HG02970 (cell line): Measurements from ENCODE around the gene MTR.
"Not testable (repeated sequence)": the region's sequence is repeated elsewhere in the genome, so short reads cannot be mapped to it uniquely, and the experiment has no call there.

Experiments
- ATAC-seq: cut with Tn5 transposase; IDR thresholded peaks from one replicate; pipeline ENCODE4 v1.9.1; 2021; ENCODE audit warnings: mild to moderate bottlenecking, moderate library complexity, moderate number of reproducible peaks; ENCODE audit not compliant: unreplicated experiment, low FRiP score

MTR gene

DNA sequence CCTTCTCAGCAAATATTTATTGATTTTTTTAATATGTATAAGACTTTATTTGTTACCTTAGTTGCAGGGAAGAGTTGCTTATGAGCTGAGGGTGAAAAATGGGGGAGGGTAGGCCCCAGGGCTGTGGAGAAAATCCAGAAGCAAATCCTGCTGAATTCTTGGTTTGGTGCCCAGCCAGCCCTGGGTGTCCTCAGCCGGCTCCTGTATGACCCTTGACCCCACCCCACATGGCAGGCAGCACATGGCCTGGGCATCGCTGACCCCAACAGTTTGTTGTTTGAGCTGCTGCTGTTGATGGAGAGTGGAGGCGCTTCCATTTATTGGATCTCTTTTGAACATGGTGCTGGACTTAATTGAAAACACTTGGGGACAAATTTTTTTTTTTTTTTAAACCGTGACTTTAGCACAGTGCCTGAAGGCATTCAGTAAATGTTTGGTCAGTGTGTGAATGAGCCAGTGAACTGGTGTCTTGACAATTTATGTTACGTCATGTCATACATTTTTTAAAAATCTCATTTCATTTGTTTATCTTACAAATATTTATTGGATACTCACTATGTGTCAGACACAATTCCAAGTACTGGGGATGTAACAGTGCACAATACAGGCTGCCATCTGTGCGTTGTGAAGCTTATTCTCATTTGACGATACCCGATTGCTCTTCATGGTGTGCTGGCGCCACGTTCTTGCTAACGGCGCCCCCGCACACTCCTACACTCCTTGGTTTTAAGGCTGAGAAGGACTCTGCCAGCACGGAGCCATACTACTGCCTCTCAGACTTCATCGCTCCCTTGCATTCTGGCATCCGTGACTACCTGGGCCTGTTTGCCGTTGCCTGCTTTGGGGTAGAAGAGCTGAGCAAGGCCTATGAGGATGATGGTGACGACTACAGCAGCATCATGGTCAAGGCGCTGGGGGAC, 98.8 kb downstream of the MTR start:
- no peak for ATAC-seq

DNA sequence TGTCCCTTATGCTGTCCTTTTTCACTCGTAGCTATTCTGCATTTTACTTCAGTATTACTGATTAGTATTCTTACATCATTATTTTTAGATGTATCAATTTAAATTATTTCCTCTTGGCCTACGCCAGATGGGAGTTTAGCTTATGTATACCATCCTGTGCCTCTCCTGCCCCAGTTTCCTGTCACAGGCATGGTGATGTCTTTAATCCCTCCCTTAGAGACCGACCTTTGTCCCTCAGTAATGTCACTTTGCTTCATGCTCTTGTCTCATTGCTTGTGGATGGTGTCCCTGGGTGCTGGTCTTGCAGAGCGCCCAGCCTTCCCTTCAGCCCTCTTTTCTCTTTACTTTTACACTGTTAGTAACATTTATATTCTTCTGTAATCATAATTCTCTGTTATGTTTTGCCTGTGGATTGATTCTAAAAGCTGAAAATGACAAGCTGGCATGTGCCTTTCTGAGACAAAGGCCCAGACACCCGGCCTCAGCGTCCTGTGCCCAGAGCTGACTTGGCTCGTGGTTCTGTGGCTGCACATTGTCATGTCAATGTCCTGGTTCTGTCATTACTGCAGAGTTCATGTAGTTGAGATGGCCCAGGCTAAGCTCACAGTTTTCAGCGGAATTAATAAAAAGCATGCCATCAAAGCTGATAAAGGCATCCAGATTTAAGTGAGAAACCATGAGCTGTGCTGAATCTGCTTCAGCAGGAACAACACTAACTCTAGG, 100.7 kb downstream of the MTR start:
- ATAC-seq, result no peak

DNA sequence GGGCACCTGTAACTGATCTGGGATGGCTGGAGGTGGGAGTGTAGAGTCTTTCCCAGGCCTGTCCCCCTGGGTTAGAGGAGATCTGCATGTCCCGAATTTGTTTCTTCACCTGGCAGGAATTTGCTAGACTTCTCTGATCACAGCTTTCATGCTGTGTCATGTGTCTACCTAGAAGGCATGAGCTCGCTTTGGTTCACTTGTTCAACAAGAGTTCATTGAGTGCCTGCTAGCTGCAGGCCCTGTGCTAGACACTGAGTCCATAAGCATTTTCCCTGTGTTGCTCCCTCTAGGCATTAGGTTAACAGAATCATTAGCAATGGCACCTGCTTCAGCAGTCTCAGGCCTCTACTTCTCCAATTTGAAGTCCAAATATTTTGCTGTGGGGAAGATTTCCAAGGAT, 101.6 kb downstream of the MTR start:
- ATAC-seq, result no peak

GRCh38 chr1:236904892-236905741, 110.0 kb downstream of the MTR start:
- ATAC-seq, result no peak

GRCh38 chr1:236907205-236907604, 112.1 kb downstream of the MTR start:
- no peak for ATAC-seq

- ATAC-seq, result no peak
These were observed 113.6 kb downstream of the MTR start for GRCh38 chr1:236908669-236909068.

- not testable (repeated sequence) for ATAC-seq
These were observed 116.0 kb downstream of the MTR start for GRCh38 chr1:236911047-236911446.

DNA sequence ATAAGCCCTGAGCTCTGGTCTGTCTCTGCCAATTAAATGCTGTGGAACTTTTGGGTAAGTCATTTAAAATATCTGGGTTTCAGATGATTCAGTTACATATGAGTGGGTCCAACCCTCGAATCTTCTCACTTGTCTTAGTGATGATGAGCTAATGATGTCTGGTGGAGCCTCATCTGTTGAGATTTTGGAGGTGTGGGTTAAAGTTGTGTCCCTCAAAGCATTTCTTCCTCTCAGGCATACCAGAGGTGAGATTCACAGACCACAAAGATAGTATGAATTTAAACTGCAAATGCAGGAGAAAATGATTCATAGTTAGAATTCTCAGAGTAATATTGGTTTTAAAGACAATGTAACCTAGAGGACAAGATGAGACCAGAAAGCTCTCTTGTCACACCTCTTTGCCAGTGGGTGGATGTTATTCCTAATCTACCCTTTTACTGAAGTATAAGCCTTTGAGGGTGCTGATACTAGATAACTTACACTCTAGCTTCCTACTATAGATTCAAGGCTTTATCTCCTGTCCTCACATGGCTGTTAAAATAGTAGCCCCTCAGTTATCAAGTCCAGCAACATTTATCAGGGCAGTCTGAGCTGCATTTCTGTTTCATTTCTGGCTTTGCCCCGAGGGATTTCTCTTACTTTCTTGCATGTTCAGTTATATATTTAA, 118.4 kb downstream of the MTR start:
- ATAC-seq, result no peak

DNA sequence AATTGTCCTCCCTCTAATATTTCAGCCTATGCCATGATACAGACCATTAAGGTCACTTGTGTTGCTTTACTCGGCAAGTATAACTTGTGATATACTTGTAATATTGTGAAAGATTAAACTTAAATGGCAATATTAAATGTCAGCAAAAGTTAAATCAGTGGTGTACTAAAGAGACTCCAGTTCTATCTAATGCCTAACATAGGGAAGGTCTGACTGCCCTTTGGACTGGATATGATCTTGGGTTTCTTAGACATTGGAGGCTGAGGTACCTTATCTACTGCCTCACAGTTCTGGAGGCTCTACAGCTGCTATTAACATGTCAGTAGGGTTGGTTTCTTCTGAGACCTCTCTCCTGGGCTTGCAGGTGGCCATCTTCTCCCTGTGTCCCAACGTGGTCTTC, 119.3 kb downstream of the MTR start:
- ATAC-seq, result no peak

GRCh38 chr1:236916131-236916800, 121.2 kb downstream of the MTR start:
- ATAC-seq, result no peak

DNA sequence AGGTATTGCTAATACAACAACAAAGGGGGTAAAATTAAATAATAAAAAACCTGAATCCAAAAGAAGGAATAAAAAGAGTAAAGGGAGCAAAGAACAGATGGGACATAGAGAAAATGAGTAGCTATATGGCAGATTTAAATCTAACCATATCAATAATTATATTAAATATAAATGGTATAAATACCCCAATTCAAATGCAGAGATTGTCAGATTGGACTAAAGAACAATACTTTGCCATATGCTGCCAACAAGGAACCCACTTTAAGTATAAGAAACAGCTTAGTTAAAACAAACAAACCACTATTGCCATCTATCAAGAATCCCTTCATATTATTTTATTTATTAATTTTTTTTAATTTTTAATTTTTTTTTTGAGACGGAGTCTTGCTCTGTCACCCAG, 122.4 kb downstream of the MTR start:
- ATAC-seq, result no peak

DNA sequence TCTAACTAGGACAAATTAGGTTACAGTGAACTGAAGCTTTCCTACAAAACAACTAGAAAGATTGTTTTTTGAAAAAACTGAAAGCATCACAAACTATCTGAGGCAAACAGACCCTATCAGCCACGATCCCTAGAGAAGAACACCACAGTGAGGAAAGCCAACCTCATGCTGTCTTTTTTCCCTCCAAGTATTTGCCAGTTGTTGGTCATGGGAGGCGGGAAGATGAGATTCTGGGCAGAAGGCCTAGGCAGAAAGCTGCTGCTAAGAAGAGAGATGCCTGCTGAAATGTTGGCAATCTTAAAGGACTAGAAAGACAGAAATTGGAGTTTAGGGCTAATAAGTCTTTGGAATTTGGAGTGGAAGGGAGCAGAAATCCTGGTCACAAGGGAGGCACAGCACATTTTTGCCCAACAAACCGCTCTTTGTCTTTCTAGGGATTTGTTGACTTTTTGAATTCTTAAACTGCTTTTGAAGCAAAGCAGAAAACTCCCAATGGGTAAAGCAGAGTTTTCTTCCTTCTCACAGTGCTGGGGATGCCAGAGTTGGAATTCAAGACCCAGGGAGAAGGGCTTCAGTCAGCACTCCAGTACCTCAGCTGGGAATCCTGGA, 125.3 kb downstream of the MTR start:
- no peak for ATAC-seq

DNA sequence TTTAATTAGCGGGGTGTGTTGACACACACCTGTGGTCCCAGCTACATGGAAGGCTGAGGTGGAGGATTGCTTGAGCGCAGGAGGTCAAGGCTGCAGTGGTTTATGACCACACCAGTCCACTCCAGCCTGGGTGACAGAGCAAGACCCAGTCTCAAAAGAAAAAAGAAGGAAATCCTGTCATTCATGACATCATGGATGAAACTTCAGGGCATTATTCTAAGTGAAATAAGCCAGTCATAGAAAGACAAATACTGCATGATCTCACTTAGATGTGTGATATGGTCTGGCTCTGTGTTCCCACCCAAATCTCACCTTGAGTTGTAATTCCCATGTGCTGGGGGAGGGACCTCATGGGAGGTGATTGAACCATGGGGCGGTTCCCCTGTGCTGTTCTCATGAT, 126.5 kb downstream of the MTR start:
- ATAC-seq, result no peak

- ATAC-seq, result no peak
These were observed 127.1 kb downstream of the MTR start for GRCh38 chr1:236922190-236922589.

- ATAC-seq, result no peak
These were observed 130.3 kb downstream of the MTR start for GRCh38 chr1:236925386-236925785.

GRCh38 chr1:236930503-236930902, 135.4 kb downstream of the MTR start:
- ATAC-seq, result no peak

- ATAC-seq, result no peak
These were observed 143.7 kb downstream of the MTR start for GRCh38 chr1:236938760-236939159.

GRCh38 chr1:236942431-236942830, 147.3 kb downstream of the MTR start:
- ATAC-seq, result no peak

- no peak for ATAC-seq
These were observed 149.5 kb downstream of the MTR start for GRCh38 chr1:236944556-236944955.
